Endometrium (tissue), 2 donors: ENCODE results near the gene SUPV3L1.
"Not testable (repeated sequence)": the region's sequence is repeated elsewhere in the genome, so short reads cannot be mapped to it uniquely, and the experiment has no call there.

Source experiments
- FAIRE-seq: peaks from 2 replicates; lab custom pipeline; 2012; peaks lifted over from hg19 to GRCh38; lab: Jason Lieb, UNC
- donor health status: control.
- donor health status: control.

SUPV3L1 gene

DNA sequence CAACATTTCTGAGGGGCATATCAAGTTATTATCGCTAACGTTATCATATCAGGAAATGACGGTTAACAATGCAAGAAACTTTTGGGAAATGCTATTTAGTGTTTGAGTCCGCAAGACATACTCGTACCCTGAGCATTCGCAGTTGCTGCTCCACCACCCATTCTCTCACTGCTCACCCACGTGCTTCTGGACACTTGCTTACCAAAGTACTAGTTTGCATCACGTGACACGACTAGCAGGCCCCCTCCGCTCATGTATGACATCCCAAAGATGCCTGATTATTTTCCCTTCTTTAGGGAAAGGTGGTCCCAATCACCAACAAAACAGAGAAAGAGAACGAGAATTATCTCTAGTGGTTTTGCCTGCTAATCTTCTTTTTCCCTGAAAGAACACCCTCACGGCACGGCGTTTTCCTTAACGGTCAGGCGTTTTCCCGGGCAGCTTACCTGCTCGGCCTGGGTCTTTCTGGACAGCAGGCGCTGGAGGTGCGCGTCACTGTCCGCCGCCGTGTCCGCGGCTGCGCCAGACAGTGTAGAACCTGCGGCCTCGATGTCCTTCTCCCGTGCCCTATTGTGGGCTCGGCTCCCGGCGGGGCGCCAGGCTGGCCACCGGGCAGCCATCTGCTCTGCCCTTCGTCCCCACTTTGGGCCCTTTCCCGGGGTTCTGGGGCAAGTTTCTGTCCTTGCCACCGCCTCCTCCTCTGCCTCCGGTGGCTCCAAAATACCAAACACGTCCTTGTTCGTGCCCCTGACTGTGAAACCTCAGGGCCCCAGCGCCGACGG is at the start of gene SUPV3L1:
Gene SUPV3L1, plus strand, starts transcription at position 492 of the 782 bp plus-strand sequence. Its CDS starts 58 bp downstream, at position 550.
- FAIRE-seq, result peak; percentile 23

DNA sequence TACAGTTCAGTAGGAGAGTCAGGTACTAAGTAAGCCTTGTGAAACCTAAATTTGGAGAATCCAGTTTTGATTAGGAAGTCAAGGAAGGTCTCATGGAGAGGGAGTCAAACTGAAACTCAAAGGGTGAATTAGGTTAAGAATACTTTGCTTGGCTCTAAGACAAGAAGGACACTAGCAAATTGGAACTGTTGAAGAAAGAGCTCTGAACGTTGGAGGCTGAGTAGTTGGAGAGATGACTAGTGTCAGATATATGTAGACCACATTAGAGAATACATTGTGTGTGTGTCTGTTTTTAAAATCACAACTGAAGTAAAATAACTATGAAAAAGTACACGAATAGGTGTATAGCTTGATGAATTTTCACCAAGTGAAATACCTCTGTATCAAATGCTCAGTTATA is 49.8 kb upstream of the SUPV3L1 start:
- no peak for FAIRE-seq

DNA sequence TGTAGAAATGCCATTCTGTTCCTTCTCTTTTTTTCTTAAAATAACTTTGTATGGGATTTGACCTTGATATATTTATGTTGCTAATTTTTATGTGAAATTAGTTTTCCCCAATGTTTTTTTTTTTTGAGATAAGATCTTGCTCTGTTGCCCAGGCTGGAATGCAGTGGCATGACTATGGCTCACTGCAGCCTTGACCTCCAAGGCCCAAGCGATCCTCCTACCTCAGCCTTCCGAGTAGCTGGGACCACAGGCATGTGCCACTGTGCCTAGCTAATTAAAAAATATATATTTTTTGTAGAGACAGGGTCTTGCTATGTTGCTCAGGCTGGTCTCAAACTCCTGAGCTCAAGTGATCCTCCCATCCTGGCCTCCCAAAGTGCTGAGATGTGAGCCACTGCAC is 40.1 kb upstream of the SUPV3L1 start:
- FAIRE-seq, result no peak

DNA sequence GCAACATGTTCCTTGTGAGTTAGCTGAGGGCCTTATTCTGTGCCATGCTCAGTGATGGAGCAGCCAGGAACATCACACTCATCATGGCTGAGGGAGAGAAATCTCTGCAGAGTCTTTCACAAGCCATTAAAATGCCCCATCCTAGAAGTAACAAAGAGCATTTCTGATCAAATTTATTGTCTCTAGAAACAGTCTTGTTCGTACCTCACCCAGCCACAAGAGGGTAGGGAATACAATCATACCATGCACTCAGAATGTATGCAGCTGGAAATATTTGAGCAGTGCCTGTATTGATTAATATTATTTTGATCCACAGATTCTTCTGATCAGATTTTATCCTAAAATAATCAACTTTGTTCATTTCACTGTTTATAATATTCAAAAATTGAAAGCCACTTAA is 38.7 kb upstream of the SUPV3L1 start:
- FAIRE-seq, result no peak

DNA sequence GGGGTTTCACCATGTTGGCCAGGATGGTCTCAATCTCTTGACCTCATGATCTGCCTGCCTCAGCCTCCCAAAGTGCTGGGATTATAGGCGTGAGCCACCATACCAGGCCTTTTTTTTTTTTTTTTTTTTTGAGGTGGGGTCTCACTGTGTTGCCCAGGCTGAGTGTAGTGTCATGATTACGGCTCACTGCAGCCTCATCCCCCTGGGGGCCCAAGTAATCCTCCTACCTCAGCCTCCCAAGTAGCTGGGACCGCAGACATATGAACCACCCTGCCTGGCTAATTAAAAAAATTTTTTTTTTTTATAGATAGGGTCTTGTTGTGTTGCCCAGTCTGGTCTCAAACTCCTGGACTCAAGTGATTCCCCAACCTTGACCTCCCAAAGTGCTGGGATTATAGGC is 38.0 kb upstream of the SUPV3L1 start:
- FAIRE-seq, result not testable (repeated sequence)

DNA sequence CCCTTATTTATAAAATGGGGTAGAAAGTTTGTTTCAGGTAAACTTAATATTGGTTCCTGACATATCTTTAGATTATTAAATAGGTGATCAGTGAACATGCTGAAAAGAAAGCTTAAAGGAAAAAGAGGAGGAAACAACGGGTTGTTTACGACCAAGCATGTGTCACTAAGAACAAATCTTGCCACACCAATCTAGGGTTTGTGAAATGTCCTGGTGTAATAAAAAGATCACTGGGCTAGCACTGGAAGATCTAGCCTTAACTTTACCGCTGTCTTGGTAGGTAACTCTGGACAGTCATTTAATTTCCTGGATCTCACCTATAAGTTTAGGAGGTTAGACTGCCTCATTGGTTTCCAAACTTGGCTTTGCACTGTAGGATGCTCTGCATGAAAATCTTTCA is 37.1 kb upstream of the SUPV3L1 start:
- FAIRE-seq, result no peak

- FAIRE-seq, result no peak
Observed at GRCh38 chr10:69145329-69145728, 34.7 kb upstream of the SUPV3L1 start.

- no peak for FAIRE-seq
Observed at GRCh38 chr10:69145864-69146263, 34.2 kb upstream of the SUPV3L1 start.

DNA sequence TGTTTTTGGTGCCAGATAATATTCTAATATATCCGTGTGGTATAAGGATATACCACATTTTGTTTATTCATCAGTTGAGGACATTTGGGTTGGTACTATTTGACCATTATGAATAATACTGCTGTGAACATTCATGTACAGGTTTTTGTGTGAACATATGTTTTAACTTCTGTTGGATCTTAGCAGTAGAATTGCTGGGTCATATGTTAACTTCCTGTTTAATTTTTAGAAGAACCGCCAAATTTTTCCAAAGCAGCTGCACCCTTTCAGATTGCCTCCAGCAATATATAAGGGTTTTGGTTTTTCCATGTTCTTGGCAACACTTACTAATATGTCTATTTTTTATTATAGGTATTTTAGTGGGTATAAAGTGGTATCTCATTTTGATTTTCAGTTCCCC is 33.3 kb upstream of the SUPV3L1 start:
- FAIRE-seq, result no peak

- no peak for FAIRE-seq
Observed at GRCh38 chr10:69151984-69152383, 28.1 kb upstream of the SUPV3L1 start.

DNA sequence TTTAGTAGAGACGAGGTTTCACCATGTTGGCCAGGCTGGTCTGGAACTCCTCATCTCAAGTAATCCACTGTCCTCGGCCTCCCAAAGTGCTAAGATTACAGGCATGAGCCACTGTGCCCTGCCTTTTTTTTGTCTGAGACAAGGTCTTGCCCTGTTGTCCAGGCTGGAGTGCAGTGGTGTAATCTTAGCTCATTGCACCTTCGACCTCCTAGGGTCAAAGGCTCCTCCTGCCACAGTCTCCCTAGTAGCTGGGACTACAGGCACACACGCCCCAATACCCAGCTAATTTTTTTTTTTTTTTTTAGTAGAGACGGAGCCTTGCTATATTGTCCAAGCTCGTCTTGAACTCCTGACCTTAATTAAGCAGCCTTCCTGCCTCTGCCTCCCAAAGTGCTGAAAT is 26.8 kb upstream of the SUPV3L1 start:
- FAIRE-seq, result no peak

DNA sequence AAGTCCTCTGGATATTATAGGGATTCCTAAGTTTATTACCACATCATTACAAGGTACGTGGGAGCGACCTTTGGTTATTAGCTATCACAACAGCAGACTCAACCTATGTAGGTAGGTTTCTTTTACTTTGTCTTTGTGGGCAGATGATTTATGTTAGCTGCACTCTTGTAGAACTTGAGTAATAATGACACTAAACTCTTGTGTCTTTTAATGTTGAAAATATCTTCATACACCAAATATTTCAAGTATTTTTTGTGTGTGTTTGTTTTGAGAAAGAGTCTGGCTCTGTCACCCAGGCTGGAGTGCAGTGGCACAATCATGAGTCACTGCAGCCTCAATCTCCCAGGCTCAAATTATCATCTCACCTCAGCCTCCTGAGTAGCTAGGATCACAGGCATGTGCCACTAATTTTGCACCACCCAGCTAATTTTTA is 19.2 kb upstream of the SUPV3L1 start:
- no peak for FAIRE-seq

GRCh38 chr10:69168493-69168892 is 11.5 kb upstream of the SUPV3L1 start:
- no peak for FAIRE-seq

- FAIRE-seq, result no peak
Observed at GRCh38 chr10:69172241-69172982, 7.6 kb upstream of the SUPV3L1 start.

DNA sequence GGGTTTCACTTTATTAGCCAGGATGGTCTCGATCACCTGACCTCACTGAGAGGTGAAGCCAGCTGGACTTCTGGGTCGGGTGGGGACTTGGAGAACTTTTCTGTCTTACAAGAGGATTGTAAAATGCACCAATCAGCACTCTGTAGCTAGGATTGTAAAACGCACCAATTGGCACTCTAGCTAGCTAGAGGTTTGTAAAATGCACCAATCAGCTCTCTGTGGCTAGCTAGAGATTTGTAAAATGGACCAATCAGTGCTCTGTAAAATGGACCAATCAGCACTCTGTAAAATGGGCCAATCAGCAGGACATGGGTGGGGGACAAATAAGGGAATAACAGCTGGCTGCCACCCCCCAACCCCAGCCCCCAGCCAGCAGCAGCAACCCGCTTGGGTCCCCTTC is 4.7 kb upstream of the SUPV3L1 start:
- not testable (repeated sequence) for FAIRE-seq

GRCh38 chr10:69176823-69177222 is 3.2 kb upstream of the SUPV3L1 start:
- FAIRE-seq, result no peak

- no peak for FAIRE-seq
Observed at GRCh38 chr10:69179089-69179742, 818 bp upstream of the SUPV3L1 start.

- FAIRE-seq, result no peak
Observed at GRCh38 chr10:69180525-69181204, 631 bp downstream of the SUPV3L1 start.

DNA sequence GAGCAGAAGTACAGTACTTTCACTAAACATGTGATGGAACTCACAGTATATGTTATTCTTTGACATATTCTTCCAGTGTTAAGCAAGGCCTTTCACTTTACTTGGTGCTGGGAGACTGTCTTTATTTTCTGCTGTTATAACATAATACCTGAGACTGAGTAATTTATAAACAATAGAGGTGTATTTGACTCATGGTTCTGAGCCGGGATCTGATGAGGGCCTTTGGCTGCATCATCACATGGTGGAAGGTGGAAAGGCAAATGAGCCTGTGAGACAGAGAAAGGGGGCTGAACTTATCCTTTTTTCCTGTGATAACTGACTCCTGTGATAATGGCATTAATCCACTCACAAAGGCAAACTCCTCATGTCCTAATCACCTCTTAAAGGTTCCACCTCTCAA is 1.4 kb downstream of the SUPV3L1 start:
- FAIRE-seq, result no peak

GRCh38 chr10:69182005-69182404 is 2.0 kb downstream of the SUPV3L1 start:
- no peak for FAIRE-seq

DNA sequence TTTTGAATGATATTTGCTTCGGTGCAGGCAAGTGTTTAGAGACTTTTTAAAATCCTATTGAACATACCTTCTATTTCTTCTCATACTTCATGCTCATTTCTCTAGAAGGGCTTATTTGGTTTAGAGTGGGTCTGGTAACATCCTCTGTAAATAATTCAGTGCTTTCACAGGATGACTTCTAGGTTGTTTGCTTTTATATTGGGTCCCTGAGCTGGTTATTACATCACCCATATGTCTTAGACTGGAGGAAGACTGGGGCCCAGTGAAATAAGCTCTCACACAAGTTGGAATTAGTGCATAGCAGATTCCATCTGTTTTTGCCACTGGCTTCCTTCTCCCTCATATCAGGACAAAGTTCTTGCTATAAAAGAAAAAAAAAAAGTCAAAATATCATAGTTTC is 6.5 kb downstream of the SUPV3L1 start:
- FAIRE-seq, result no peak

- FAIRE-seq, result no peak
Observed at GRCh38 chr10:69201045-69201444, 21.0 kb downstream of the SUPV3L1 start.
